DOHH2 (cell line): ENCODE measurements around the gene CCDC152.

Experiments used
- H3F3A ChIP-seq: fragments of 200-600 bp; sonication (generic), shearing (Covaris generic); 2 replicates; pipeline ENCODE4 v1.6.0; 2016; ENCODE audit warnings: antibody characterized with exemption, mild to moderate bottlenecking; ENCODE audit not compliant: control insufficient read depth, insufficient read depth
- H3K27ac ChIP-seq: fragments of 200-600 bp; sonication (generic); 2 replicates; pipeline ENCODE4 v1.5.1; 2014; ENCODE audit warnings: low read depth, mild to moderate bottlenecking, low read length, moderate library complexity
- H3K27me3 ChIP-seq: fragments of 200-600 bp; sonication (generic); 2 replicates; pipeline ENCODE4 v1.6.1; 2014; ENCODE audit warnings: mild to moderate bottlenecking, low read length, mixed read lengths; ENCODE audit not compliant: control insufficient read depth
- H3K36me3 ChIP-seq: fragments of 200-600 bp; sonication (generic); 2 replicates; pipeline ENCODE4 v1.6.1; 2014; ENCODE audit warnings: mild to moderate bottlenecking, low read length, moderate library complexity, mixed read lengths; ENCODE audit not compliant: control insufficient read depth
- H3K4me1 ChIP-seq: fragments of 200-600 bp; sonication (generic); 2 replicates; pipeline ENCODE4 v1.6.1; 2014; ENCODE audit warnings: mild to moderate bottlenecking, low read length, mixed read lengths; ENCODE audit not compliant: control insufficient read depth
- H3K4me2 ChIP-seq: fragments of 200-600 bp; sonication (generic); 2 replicates; pipeline ENCODE4 v1.6.0; 2014; ENCODE audit warnings: mild to moderate bottlenecking, low read length, moderate library complexity
- H3K4me3 ChIP-seq: fragments of 200-600 bp; sonication (generic); 2 replicates; pipeline ENCODE4 v1.5.1; 2014; ENCODE audit warnings: mild to moderate bottlenecking, low read length, mixed read lengths
- H3K79me2 ChIP-seq: fragments of 200-600 bp; sonication (generic); 2 replicates; pipeline ENCODE4 v1.6.1; 2014; ENCODE audit warnings: mild to moderate bottlenecking, low read length, mixed read lengths; ENCODE audit not compliant: control insufficient read depth
- H3K9me2 ChIP-seq: fragments of 200-600 bp; sonication (generic); replicated peaks from 2 replicates; pipeline ENCODE4 v1.6.1; 2014; ENCODE audit warnings: mild to moderate bottlenecking, low read length, mixed read lengths; ENCODE audit not compliant: control insufficient read depth
- H3K9me3 ChIP-seq: fragments of 200-600 bp; sonication (generic); 2 replicates; pipeline ENCODE4 v1.6.1; 2014; ENCODE audit warnings: antibody characterized with exemption, low read length, mixed read lengths; ENCODE audit not compliant: control insufficient read depth, insufficient read depth
- H4K20me1 ChIP-seq: fragments of 200-600 bp; sonication (generic); 2 replicates; pipeline ENCODE4 v1.6.0; 2014; ENCODE audit warnings: low read depth, mild to moderate bottlenecking, antibody characterized with exemption, low read length, moderate library complexity; ENCODE audit not compliant: control insufficient read depth, insufficient read depth
- CTCF ChIP-seq: fragments of 200-600 bp; sonication (generic); IDR thresholded peaks from one replicate; pipeline ENCODE4 v1.5.1; 2014; ENCODE audit warnings: antibody characterized with exemption, mild to moderate bottlenecking, low read depth, low read length; ENCODE audit not compliant: poor library complexity, severe bottlenecking
- EZH2phosphoT487 ChIP-seq: fragments of 200-600 bp; sonication (generic); IDR thresholded peaks from 2 replicates; pipeline ENCODE4 v1.6.1; 2017; ENCODE audit warnings: borderline replicate concordance, mild to moderate bottlenecking, antibody characterized with exemption, low read length, moderate library complexity, mixed read lengths

Gene CCDC152

GRCh38 chr5:42801516-42802166 is 45.0 kb downstream of the CCDC152 start:
- peaks cover 6% of the 10 kb centered on the region; the same call in 1 of the 2 replicates for H3K36me3 ChIP-seq
- TF ChIP-seq EZH2phosphoT487: no peak
- no peak for TF ChIP-seq CTCF
- H3K79me2 ChIP-seq: no peaks in the 10 kb centered on the region
- H3K4me3 ChIP-seq: no peak overlapping the region
- H3K9me2 ChIP-seq: no peaks in the 10 kb centered on the region
- no peaks in the 10 kb centered on the region for H4K20me1 ChIP-seq
- H3K4me1 ChIP-seq: no peaks in the 10 kb centered on the region
- H3K9me3 ChIP-seq: no peaks in the 10 kb centered on the region
- H3K4me2 ChIP-seq: no peak overlapping the region
- H3F3A ChIP-seq: no peaks in the 10 kb centered on the region
- H3K27ac ChIP-seq: no peak overlapping the region
- H3K27me3 ChIP-seq: no peaks in the 10 kb centered on the region

GRCh38 chr5:42804717-42805339 is 48.2 kb downstream of the CCDC152 start:
- H3K79me2 ChIP-seq: no peaks in the 10 kb centered on the region
- no peak overlapping the region for H3K27ac ChIP-seq
- H3K27me3 ChIP-seq: no peaks in the 10 kb centered on the region
- H3K4me2 ChIP-seq: no peak overlapping the region
- H3F3A ChIP-seq: no peaks in the 10 kb centered on the region
- no peaks in the 10 kb centered on the region for H3K4me1 ChIP-seq
- no peak overlapping the region for H3K4me3 ChIP-seq
- H3K9me2 ChIP-seq: no peaks in the 10 kb centered on the region
- H4K20me1 ChIP-seq: no peaks in the 10 kb centered on the region
- H3K9me3 ChIP-seq: no peaks in the 10 kb centered on the region
- H3K36me3 ChIP-seq: no peaks in the 10 kb centered on the region
- no peak for TF ChIP-seq CTCF

- H3K4me1 ChIP-seq: no peaks in the 10 kb centered on the region
- TF ChIP-seq EZH2phosphoT487 (no peak), CTCF (no peak)
- H3K4me3 ChIP-seq: no peak overlapping the region
- H3F3A ChIP-seq: no peaks in the 10 kb centered on the region
- H3K27me3 ChIP-seq: no peaks in the 10 kb centered on the region
- no peaks in the 10 kb centered on the region for H3K9me2 ChIP-seq
- H4K20me1 ChIP-seq: no peaks in the 10 kb centered on the region
- no peaks in the 10 kb centered on the region for H3K36me3 ChIP-seq
- no peak overlapping the region for H3K4me2 ChIP-seq
- H3K79me2 ChIP-seq: no peaks in the 10 kb centered on the region
- no peak overlapping the region for H3K27ac ChIP-seq
- H3K9me3 ChIP-seq: no peaks in the 10 kb centered on the region
These were observed 49.5 kb downstream of the CCDC152 start for GRCh38 chr5:42806004-42806700.
